HCT116 (cell line): Measurements from ENCODE around the gene ENGASE. TPM values are rescaled to one million over a fixed set of nuclear protein-coding genes. Genes with fewer than 3 reads are reported as not detected.

Experiments used
- ATAC-seq: fragments of 200-7000 bp; cut with Tn5 transposase; 2 replicates; pipeline ENCODE4 v1.9.1; 2020; ENCODE audit warnings: mild to moderate bottlenecking, moderate library complexity
- BruUV-seq: library from RNA; stranded (reverse); fragments of 400-500 nt; replicated peaks from 2 replicates; lab custom pipeline; 2021; lab: Mats Ljungman, UMichigan
- CTCF ChIA-PET: fragments of 300-600 bp; sonication (Branson Sonifier 250); formaldehyde crosslinking; loops from one replicate; lab custom pipeline; 2021; ENCODE audit warnings: antibody characterized with exemption; lab: Charles Lee
- POLR2A ChIA-PET: fragments of 300-600, 350-600 bp; sonication (Branson Sonifier 250); formaldehyde crosslinking; loops from one replicate; lab custom pipeline; 2021; ENCODE audit warnings: antibody characterized with exemption; lab: Charles Lee
- RAD21 ChIA-PET, 2 experiments: fragments of 300-600 bp; sonication (Branson Sonifier 250); formaldehyde crosslinking; loops; one replicate each; lab custom pipeline; 2023; ENCODE audit warnings: low total read pairs in 2 of 2; ENCODE audit not compliant: uncharacterized antibody in 2 of 2, unreplicated experiment in 2 of 2, low non-redundant PET in 1 of 2; lab: Charles Lee
- DNase-seq: peaks from one replicate; pipeline ENCODE4 v3.0.0-alpha.2; 2010; ENCODE audit warnings: low read depth, low spot score
- H2AFZ ChIP-seq: fragments of 200-600 bp; shearing (Covaris generic), sonication (generic); 2 replicates; pipeline ENCODE4 v1.6.1; 2017; ENCODE audit warnings: low read depth, mixed run types, mixed read lengths, antibody characterized with exemption, low read length; ENCODE audit not compliant: poor library complexity, severe bottlenecking
- H3K27ac ChIP-seq: 2 replicates; pipeline ENCODE4 v1.5.1; 2012; ENCODE audit warnings: low read depth, low read length
- H3K27me3 ChIP-seq: fragments of 200-600 bp; sonication (generic); 2 replicates; pipeline ENCODE4 v1.6.1; 2016; ENCODE audit warnings: mixed run types, low read length, mixed read lengths; ENCODE audit not compliant: insufficient read depth
- H3K36me3 ChIP-seq, 2 experiments: fragments of 200-500 bp in 1 of 2; fragments of 200-600 bp in 1 of 2; sonication (Bioruptor generic) in 1 of 2; sonication (generic) in 1 of 2; 2 replicates each; pipeline versions ENCODE4 v1.5.1 to v1.6.1; 2014 to 2016; ENCODE audit warnings: low read length in 2 of 2, inconsistent platforms in 1 of 2, mixed read lengths in 1 of 2, mixed run types in 1 of 2; ENCODE audit not compliant: insufficient read depth in 2 of 2, control insufficient read depth in 1 of 2
- H3K4me1 ChIP-seq, 2 experiments: fragments of 200-600 bp in 1 of 2; sonication (generic) in 1 of 2; 2 replicates each; pipeline versions ENCODE4 v1.5.1 to v1.6.1; 2012 to 2017; ENCODE audit warnings: low read length in 2 of 2, inconsistent platforms in 1 of 2, mild to moderate bottlenecking in 1 of 2, mixed read lengths in 1 of 2, mixed run types in 1 of 2, moderate library complexity in 1 of 2; ENCODE audit not compliant: insufficient read depth in 2 of 2, control insufficient read depth in 1 of 2
- H3K4me2 ChIP-seq: fragments of 200-600 bp; sonication (generic); 2 replicates; pipeline ENCODE4 v1.6.1; 2017; ENCODE audit warnings: mixed run types, low read length, mixed read lengths
- H3K4me3 ChIP-seq, 2 experiments: fragments of 200-600 bp in 1 of 2; sonication (generic) in 1 of 2; replicated peaks in 1 of 2; 2 replicates each; pipeline ENCODE4 v1.5.1; 2011 to 2016; ENCODE audit warnings: low read length in 2 of 2, control low read depth in 1 of 2, low read depth in 1 of 2, mild to moderate bottlenecking in 1 of 2, mixed read lengths in 1 of 2, mixed run types in 1 of 2
- H3K79me2 ChIP-seq: fragments of 200-600 bp; sonication (generic); 2 replicates; pipeline ENCODE4 v1.6.1; 2017; ENCODE audit warnings: mild to moderate bottlenecking, mixed run types, low read length, moderate library complexity, mixed read lengths; ENCODE audit not compliant: insufficient read depth
- H3K9ac ChIP-seq: fragments of 200-600 bp; sonication (generic); 2 replicates; pipeline ENCODE4 v1.6.1; 2016; ENCODE audit warnings: low read length, mixed read lengths
- H3K9me2 ChIP-seq: fragments of 200-600 bp; sonication (generic), shearing (Covaris generic); 2 replicates; pipeline ENCODE4 v1.6.1; 2017; ENCODE audit warnings: mixed run types, mild to moderate bottlenecking, moderate library complexity; ENCODE audit not compliant: insufficient read depth
- H3K9me3 ChIP-seq, 2 experiments: fragments of 200-500 bp in 1 of 2; fragments of 200-600 bp in 1 of 2; sonication (Bioruptor generic) in 1 of 2; sonication (generic) in 1 of 2; 2 replicates each; pipeline ENCODE4 v1.6.1; 2014 to 2017; ENCODE audit warnings: low read length in 2 of 2, mixed read lengths in 2 of 2, inconsistent platforms in 1 of 2, low read depth in 1 of 2, mild to moderate bottlenecking in 1 of 2, mixed run types in 1 of 2, moderate library complexity in 1 of 2; ENCODE audit not compliant: control insufficient read depth in 1 of 2, insufficient read depth in 1 of 2
- H4K20me1 ChIP-seq: fragments of 200-600 bp; sonication (generic), shearing (Covaris generic); 2 replicates; pipeline ENCODE4 v1.6.1; 2017; ENCODE audit warnings: mixed run types, mild to moderate bottlenecking, moderate library complexity; ENCODE audit not compliant: insufficient read depth
- CBX3 ChIP-seq: IDR thresholded peaks from 2 replicates; pipeline ENCODE4 v1.6.1; 2012; ENCODE audit warnings: low read depth
- EGR1 ChIP-seq: IDR thresholded peaks from 2 replicates; pipeline ENCODE4 v1.6.1; 2012; ENCODE audit warnings: low read depth
- ELF1 ChIP-seq: IDR thresholded peaks from 2 replicates; pipeline ENCODE4 v1.6.1; 2012; ENCODE audit warnings: low read depth, borderline replicate concordance
- EZH2 ChIP-seq: fragments of 200-600 bp; sonication (generic); IDR thresholded peaks from 2 replicates; pipeline ENCODE4 v1.6.1; 2017; ENCODE audit warnings: antibody characterized with exemption, mixed run types
- RAD21 ChIP-seq: IDR thresholded peaks from 2 replicates; pipeline ENCODE4 v1.6.1; 2012; ENCODE audit warnings: low read depth, mild to moderate bottlenecking
- SRF ChIP-seq: IDR thresholded peaks from 2 replicates; pipeline ENCODE4 v1.6.1; 2012; ENCODE audit warnings: low read depth
- ZFX ChIP-seq: fragments of 450-650 bp; IDR thresholded peaks from 2 replicates; pipeline ENCODE4 v1.6.1; 2017
- intact Hi-C: fragments of 100-400 bp; cut with micrococcal nuclease; formaldehyde crosslinking; loops from 2 replicates; pipeline ENCODE4 v1.10.0; 2022
- total RNA-seq: library from RNA; stranded (reverse); gene quantifications from one replicate; pipeline ENCODE4 v1.2.1, GENCODE V29; 2021; ENCODE audit not compliant: unreplicated experiment
- TF ChIP-seq, protein P1 (sequence below): IDR thresholded peaks from 2 replicates; pipeline ENCODE4 v1.6.1; 2011; ENCODE audit warnings: mild to moderate bottlenecking, low read length, moderate library complexity; ENCODE audit not compliant: insufficient replicate concordance; ENCODE audit errors: extremely low read depth
- TF ChIP-seq, protein P2 (sequence below): IDR thresholded peaks from 2 replicates; pipeline ENCODE4 v1.6.1; 2012; ENCODE audit warnings: low read depth

ENGASE gene
- total RNA-seq, 1 experiment from 2014 or later: 54.2 TPM

DNA sequence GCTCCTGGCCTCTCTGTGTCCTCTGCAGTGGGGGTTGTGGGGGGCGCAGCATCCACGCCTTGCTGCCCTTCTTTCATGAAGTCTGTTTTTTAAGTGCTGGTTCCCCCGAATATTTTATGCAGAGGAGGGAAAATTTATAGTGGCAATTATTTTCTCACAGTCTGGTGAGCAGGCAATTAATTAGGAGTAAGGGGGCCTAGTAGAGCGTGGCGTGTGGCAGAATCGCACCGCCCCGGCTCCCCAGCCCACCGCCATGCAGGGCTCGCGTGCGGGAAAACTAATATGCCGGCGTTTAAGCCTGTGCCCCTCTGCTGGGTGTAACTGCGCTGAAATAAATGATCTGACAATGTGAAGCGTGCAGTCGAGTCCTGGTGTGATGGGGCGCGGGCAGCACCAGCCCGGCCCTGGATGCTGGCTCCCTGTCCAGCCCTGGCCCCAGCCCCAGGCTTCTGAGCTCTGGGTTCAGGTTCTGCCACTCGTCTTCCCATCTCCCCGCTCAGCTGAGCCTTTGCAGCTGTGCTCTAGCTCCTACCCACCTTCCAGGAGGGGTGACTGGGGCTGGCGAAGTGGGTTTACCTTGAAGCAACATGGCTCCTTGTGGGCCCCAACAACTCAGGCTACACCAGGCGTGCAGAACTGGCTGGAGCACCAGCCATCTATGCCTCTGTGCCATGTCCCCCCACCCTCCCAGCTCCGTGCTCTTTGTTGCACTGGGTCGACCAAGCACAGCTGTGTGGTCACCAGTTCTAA lies 13.8 kb downstream of the ENGASE start:
- TF ChIP-seq ZFX (no peak), ELF1 (no peak), CBX3 (no peak), EGR1 (no peak), RAD21 (no peak), EZH2 (no peak), SRF (no peak)
- TF ChIP-seq, protein P1, sequence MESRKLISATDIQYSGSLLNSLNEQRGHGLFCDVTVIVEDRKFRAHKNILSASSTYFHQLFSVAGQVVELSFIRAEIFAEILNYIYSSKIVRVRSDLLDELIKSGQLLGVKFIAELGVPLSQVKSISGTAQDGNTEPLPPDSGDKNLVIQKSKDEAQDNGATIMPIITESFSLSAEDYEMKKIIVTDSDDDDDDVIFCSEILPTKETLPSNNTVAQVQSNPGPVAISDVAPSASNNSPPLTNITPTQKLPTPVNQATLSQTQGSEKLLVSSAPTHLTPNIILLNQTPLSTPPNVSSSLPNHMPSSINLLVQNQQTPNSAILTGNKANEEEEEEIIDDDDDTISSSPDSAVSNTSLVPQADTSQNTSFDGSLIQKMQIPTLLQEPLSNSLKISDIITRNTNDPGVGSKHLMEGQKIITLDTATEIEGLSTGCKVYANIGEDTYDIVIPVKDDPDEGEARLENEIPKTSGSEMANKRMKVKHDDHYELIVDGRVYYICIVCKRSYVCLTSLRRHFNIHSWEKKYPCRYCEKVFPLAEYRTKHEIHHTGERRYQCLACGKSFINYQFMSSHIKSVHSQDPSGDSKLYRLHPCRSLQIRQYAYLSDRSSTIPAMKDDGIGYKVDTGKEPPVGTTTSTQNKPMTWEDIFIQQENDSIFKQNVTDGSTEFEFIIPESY: no peak
- TF ChIP-seq, protein P2, sequence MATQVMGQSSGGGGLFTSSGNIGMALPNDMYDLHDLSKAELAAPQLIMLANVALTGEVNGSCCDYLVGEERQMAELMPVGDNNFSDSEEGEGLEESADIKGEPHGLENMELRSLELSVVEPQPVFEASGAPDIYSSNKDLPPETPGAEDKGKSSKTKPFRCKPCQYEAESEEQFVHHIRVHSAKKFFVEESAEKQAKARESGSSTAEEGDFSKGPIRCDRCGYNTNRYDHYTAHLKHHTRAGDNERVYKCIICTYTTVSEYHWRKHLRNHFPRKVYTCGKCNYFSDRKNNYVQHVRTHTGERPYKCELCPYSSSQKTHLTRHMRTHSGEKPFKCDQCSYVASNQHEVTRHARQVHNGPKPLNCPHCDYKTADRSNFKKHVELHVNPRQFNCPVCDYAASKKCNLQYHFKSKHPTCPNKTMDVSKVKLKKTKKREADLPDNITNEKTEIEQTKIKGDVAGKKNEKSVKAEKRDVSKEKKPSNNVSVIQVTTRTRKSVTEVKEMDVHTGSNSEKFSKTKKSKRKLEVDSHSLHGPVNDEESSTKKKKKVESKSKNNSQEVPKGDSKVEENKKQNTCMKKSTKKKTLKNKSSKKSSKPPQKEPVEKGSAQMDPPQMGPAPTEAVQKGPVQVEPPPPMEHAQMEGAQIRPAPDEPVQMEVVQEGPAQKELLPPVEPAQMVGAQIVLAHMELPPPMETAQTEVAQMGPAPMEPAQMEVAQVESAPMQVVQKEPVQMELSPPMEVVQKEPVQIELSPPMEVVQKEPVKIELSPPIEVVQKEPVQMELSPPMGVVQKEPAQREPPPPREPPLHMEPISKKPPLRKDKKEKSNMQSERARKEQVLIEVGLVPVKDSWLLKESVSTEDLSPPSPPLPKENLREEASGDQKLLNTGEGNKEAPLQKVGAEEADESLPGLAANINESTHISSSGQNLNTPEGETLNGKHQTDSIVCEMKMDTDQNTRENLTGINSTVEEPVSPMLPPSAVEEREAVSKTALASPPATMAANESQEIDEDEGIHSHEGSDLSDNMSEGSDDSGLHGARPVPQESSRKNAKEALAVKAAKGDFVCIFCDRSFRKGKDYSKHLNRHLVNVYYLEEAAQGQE: no peak
- TF ChIP-seq, all 23 proteins: peak for 0
- no peaks in the 10 kb centered on the region for H3K79me2 ChIP-seq
- H3K4me2 ChIP-seq: no peak overlapping the region
- H3K9ac ChIP-seq: no peak overlapping the region
- H3K36me3 ChIP-seq: peaks cover 6 to 9% of the 10 kb centered on the region in 2 experiments; a peak in 3 of 4 replicates
- no peaks in the 10 kb centered on the region for H3K4me1 ChIP-seq
- no peaks in the 10 kb centered on the region for H3K27me3 ChIP-seq
- ATAC-seq (no peak), DNase-seq (no peak)
- ChIA-PET RAD21 (interaction anchor here (0.7 to 2.4 kb wide), 9 partner anchors 76 to 620 kb away, joined by 3 to 10 read pairs (median 4); no protein-coding TSS in a partner anchor), CTCF (interaction anchor here (1.0 to 5.4 kb wide), 13 partner anchors 9 to 313 kb away, joined by 4 to 126 read pairs (median 5); partner anchors contain the start of gene ENGASE), POLR2A (no interaction called here)
- H3K27ac ChIP-seq: no peak overlapping the region
- H2AFZ ChIP-seq: no peak overlapping the region
- intact Hi-C loops: loop anchor here (5.0 kb wide), 1 partner anchor 89 kb away; no protein-coding TSS in a partner anchor
- no TSS peak for BruUV-seq
- no peak overlapping the region for H3K4me3 ChIP-seq
- no peaks in the 10 kb centered on the region for H3K9me2 ChIP-seq
- no peaks in the 10 kb centered on the region for H4K20me1 ChIP-seq
- H3K9me3 ChIP-seq: no peaks in the 10 kb centered on the region
